ENCODE data around the gene SDF2L1.
A peak's percentile ranks its signal among the peaks of the same experiment; 100 is the strongest.
"Not testable (repeated sequence)": the region's sequence is repeated elsewhere in the genome, so short reads cannot be mapped to it uniquely, and the experiment has no call there.

SDF2L1 gene

DNA sequence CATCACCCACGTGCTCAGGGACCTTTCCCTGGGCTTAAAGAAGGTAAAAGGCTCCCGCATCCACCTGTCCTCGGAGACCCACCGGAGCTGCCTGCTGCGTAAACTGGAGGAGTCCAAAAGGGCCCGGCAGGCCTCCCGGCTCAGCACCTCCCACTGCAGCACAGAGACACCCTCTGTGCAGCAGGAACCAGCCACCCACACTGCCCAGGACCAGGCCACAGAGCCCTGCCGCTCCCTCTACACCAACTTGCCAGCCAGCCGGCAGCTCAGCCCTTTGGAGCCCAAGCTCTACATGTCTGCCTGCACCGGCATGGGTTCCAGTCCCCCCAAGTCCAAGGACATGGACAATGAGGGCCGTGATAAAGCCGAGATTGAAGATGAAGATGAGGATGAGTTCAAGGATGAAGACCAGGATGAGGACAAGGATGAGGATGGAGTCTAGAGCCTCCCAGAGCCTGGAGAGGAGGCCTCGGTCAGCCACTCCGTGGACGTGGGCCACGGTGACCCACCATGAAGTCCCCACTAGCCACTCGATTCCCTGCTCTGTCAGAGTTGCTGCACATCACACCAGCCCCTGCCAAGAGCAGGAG lies 5.4 kb upstream of the SDF2L1 start:
- no peak for DNase-seq (ENCODE audit: low spot score)

DNA sequence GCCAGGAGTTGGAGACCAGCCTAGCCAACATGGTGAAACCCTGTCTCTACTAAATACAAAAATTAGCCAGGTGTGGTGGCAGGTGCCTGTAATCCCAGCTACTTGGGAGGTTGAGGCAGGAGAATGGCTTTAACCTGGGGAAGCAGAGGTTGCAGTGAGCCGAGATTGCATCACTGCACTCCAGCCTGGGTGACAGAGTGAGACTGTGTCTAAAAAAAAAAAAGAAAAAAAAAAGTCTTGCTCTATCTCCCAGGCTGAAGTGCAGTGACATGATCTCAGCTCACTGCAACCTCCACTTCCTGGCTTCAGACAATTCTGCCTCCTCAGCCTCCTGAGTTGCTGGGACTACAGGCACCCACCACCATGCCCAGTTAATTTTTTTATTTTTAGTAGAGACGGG lies 4.7 kb upstream of the SDF2L1 start:
- DNase-seq (ENCODE audit: low spot score), result not testable (repeated sequence)

DNA sequence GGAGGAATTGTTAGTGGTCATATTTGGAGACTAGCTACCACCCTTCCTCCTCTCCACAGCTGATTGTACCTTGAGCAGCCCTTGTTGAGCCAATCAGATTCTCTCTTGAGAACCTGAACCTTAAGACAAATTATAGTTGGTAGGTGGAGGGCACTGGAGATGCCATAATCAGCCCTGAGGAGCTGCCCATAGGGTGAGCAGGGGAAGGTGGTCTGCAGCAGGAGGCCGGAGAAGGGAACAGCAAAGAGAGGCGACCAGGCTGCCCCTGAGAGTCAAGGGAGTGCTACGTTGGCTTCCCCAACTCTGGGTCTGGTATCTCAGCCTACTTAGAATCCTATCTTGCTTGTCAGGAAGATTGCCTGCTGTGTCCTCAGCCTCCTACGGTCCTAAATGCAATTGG lies 2.7 kb upstream of the SDF2L1 start:
- DNase-seq (ENCODE audit: low spot score), result no peak

DNA sequence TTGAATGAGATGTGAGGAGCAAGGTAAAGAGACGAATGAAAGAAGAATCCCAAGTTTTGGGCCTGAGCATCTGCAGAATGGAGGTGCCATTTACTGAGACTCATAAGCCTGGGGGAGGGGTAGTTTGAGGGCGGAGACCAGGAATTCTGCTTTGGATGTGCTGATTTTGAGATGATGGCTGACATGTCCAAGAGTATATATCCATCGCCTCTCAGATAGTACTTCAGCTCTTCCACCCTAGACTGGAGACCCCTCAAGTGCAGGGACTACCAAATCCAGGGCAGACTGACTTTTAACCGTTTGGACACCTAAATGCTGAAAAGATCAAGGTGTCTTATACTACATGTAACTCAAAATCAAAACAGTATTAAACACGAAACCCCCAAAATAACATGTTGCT lies 1.3 kb upstream of the SDF2L1 start:
- DNase-seq (ENCODE audit: low spot score), result no peak

DNA sequence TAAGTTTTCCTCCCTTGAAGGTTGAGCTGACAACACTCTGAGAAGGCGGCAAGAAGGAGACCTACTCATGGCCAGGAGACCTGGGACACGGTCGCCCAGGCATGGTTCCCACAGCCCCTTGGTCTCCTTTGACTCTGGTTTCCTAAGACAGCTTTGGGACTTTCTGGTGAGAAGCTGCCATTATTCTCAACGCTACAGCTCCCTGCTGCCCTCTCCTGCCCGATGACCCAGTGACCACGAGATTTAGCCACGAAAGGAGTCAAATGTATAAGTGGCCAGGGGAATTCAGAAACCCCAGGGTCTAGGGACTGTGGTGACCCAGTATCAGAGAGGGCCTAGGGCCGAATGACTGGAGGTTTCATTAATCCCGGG lies 699 bp upstream of the SDF2L1 start:
- peak; percentile 74 for DNase-seq (ENCODE audit: low spot score)

DNA sequence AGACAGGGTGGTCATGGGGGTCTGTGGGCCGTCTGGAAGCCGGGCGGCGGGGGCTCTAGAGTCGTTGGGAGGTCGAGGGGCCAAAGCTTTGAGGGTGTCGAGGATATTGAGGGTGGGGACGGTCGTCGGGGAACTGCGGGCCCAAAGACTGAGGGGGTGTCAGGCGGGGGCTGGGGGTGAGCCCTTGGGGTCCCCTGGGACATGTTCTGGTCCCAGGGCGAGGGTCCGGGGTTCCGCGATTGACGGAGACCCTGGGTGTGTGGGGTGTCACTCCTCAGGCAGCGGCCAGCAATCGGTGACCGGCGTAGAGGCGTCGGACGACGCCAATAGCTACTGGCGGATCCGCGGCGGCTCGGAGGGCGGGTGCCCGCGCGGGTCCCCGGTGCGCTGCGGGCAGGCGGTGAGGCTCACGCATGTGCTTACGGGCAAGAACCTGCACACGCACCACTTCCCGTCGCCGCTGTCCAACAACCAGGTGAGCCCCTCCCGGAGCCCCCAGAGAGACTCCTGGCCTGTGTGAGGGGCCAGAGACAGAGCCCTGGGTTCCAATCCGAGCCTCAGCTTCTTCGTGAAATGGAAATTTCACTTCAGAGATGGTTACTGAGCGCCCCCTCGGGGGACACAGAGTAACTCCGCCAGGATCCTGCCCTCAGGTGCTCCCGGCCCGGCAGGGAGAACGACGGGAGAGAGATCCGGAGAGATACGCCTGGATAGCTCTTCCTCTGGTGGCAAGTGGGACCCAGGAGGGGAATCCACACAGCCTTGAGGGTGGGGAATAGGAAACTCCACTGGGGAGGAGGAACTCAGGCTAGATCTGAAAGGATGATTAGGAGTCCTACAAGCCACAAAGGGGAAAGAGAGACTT lies 714 bp downstream of the SDF2L1 start:
- peak; percentile 74 for DNase-seq (ENCODE audit: low spot score)

DNA sequence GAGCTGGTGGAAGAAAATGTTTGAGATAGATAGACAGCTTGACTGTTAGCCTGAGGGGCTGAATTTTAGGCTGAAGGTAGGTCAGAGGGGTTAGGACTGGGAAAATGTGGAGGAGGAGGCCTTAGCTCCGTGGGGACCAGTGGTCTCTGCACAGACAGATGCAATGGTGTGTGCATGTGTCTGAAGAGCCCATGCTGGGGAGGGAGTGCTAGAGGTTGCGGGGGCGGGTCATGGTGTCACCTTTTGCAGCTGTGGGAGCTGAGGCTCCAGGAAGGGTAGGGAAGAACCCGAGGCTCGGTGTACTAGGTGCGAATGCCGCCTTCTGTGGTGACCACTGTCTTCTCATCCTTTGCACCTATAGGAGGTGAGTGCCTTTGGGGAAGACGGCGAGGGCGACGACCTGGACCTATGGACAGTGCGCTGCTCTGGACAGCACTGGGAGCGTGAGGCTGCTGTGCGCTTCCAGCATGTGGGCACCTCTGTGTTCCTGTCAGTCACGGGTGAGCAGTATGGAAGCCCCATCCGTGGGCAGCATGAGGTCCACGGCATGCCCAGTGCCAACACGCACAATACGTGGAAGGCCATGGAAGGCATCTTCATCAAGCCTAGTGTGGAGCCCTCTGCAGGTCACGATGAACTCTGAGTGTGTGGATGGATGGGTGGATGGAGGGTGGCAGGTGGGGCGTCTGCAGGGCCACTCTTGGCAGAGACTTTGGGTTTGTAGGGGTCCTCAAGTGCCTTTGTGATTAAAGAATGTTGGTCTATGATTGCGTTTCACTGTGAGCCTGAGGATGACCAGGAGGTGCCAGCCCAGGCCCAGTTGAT lies 1.6 kb downstream of the SDF2L1 start:
- no peak for DNase-seq (ENCODE audit: low spot score)

DNA sequence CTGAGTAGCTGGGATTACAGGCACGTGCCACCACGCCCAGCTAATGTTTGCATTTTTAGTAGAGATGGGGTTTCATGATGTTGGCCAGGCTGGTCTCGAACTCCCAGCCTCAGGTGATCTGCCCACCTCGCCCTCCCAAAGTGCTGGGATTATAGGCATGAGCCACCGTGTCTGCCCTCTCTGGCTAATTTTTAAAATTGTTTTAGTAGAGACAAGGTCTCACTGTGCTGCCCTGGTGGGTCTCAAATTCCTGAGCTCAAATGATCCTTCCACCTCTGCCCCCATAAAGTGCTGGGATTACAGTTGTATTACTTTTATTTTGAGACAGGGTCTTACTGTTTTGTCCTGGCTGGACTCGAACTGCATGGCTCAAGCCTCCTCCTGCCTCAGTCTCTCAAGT lies 3.4 kb downstream of the SDF2L1 start:
- not testable (repeated sequence) for DNase-seq (ENCODE audit: low spot score)

DNA sequence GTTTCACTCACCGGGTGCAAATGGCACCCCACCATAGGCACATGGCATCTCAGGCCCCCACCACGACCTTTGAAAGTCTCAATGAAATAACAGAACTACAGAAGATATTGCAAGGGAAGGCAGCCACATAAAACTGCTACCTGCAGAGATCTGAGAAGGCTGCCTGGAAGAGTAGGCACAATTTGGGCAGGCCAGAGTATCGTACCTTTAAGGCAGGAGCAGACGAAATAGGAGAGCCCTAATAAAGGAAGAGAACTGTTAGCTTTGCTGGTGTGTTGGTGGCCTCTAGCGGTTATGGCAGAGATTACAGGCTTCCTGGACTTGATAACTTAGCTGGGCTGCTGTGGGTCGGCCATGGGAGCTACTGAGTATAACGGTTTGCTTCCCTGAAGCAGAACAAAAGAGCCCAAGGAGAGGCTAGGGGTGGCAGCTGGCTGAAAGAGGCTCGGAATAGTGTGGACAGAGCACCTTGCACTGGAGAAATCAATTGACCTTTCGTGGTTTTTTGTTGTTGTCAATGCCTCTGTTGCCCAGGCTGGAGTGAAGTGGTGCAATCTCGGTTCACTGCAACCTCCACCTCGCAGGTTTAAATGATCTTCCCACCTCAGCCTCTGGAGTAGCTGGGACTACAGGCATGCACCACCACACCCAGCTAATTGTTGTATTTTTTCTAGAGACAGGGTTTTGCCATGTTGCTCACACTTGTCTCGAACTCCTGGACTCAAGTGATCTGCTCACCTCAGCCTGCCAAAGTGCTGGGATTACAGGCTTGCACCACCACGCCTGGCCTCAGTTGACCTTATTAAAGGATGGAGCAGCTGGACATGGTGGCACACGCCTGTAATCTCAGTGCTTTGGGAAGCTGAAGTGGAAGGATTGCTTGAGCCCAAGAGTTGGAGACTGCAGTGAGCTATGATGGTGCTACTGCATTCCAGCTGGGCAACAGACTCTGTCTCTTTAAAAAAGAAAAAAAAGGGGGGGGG lies 4.8 kb downstream of the SDF2L1 start:
- DNase-seq (ENCODE audit: low spot score), result peak; percentile 83

DNA sequence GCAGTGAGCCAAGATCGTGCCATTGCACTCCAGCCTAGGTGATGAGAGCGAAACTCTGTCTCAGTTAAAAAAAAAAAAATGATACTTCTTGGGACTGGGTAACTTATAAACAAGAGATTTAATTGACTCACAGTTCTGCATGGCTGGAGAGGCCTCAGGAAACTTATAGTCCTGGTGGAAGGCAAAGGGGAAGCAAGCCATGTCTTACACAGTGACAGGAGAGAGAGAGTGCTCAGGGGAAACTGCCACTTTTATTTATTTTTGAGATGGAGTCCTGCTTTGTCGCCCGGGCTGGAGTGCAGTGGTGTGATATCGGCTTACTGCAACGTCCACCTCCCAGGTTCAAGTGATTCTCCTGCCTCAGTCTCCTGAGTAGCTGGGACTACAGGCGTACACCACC lies 8.2 kb downstream of the SDF2L1 start:
- DNase-seq (ENCODE audit: low spot score), result no peak

DNA sequence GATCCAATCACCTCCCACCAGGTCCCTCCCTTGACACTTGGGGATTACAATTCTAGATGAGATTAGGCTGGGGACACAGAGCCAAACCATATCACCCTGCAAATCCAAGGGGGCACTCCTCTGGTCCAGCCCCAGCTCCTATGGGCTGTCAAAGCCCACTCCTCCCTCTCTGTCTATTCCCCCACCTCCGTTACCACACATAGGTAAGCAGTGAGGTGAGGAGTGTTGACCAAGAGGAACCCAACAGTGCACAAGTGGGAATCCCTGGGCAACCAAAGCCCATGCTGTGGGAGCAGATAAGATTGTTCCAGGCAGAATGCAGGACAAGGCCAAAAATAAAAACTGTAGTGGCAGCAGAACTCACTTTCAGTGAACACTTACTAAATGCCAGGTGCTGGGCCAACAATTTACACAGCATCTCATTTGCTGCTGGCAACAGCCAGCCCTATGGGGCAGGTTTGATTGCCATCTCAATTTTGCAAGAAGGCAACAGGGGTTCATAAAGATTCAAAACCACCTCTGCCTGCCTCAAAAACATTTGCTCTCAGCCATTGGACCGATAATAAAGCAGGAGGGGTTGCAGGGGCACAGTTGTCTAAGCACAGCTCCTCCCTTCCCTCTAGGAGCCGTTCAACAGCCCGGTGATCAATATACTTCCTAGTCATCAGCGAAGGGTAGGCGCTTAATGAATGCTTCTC lies 8.9 kb downstream of the SDF2L1 start:
- no peak for DNase-seq (ENCODE audit: low spot score)

DNA sequence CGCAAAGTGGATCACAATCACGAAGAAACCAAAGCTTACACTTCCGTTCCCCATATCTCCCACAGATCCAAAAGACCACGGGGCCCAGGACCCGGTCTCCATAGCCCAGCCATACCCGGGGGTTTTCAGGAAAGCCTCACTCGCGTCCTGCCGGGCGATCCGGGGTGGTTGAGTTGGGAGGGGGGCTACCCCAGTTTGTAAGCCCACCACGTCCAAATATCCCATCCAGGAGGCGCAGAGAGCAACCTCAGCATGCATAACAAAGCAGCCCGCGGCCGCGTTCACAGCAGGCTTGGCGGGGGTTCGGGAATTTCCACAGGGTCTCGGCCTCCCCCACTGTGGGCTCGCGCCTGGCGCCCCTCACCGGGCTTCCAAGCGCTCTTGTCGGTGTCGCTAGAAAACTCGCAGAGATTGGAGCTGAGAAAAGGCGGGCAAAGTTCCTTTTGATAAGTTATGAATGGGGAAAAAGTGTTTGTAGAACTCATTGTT lies 9.5 kb downstream of the SDF2L1 start:
- DNase-seq (ENCODE audit: low spot score), result no peak

DNA sequence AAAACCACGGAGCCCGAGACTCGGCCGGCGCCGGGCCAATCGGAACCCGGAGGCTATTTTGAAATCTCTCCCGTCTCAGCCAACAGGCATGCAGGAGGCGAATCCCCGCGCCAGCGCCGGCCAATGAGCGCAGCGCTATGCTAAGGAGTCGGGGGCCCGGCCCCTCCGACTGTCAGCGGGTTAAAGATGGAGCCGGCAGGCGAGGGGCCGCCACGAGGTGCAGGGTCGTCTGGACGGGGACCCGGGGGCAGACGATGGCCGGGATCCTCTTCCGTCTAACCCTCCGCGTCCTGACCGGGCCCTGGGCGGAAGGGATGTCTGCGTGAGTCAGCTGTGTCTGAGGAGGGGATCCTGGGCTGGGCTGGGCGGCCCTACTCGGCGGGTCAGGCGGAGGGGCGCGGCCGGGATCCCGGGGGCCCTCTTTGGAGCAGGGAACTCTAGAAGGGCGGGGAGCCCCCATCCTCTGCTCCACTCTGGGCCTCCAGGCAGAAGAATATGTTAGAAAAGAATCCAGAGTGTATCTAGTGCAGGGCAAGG lies 10.0 kb downstream of the SDF2L1 start:
- DNase-seq (ENCODE audit: low spot score), result peak; percentile 94

DNA sequence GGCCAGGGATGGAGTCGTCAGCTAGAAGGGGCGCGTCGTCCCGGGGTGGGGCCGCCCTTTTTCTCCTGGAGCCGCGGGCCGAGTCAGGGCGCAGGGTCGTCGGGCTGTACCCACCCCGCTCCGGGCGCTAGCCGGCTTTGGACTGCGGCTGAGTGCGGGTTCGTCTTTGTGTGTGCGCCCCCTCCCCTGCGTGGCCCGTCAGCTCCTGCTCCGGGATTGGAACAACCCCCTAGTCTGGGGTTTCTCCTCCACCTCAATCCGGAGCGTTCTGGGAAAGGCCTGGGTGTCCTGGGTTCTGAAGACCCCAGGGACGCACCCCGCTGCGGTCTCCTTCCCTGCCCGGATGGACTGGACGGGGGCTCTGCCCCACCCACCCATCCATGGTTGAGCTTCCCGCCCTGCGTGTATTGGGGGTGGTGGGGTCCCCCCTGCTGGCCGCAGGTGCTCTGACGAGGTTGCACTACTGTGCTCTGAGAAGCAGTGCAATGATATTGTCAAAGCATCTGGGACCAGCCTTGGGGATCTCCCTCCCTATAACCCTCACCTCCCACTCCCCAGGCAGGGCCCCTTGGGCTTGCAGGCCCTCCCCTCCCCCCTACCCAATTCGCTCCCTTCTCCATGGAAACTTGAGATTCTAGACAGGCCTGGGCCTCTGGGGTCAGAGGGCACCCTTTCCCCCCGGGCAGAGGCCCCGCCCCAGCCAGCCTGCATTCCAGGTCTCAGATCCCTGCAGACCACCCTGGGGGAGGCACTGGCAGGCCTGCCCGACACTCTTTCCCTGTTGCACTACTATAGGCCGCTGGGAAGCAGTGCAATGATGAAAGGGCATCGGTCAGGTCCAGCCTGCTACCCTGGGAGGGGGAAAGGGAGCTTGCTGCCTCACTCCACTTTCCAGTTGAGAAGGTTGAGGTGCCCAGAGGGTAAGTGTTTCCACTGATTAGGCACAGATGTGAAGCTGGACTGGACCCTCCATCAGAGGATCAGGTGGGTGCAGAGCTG lies 10.7 kb downstream of the SDF2L1 start:
- DNase-seq (ENCODE audit: low spot score), result peak; percentile 73

DNA sequence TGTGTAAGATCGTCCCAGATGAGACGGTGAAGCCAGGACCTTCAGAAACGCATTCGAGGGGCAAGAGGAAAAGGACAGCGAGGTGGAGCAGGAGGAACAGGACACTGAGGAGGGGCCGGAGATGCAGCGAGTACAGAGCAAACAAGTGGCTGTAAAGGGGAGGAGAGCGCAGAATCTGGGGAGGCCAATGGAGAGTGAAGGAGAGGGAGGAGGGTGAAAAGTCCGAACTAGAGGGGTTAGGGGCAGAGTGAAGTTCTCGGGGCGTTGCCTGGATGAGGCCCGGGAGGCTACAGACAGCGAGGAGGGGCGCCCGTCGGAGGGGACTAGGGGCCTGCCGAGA lies 14.9 kb downstream of the SDF2L1 start:
- DNase-seq (ENCODE audit: low spot score), result no peak

DNA sequence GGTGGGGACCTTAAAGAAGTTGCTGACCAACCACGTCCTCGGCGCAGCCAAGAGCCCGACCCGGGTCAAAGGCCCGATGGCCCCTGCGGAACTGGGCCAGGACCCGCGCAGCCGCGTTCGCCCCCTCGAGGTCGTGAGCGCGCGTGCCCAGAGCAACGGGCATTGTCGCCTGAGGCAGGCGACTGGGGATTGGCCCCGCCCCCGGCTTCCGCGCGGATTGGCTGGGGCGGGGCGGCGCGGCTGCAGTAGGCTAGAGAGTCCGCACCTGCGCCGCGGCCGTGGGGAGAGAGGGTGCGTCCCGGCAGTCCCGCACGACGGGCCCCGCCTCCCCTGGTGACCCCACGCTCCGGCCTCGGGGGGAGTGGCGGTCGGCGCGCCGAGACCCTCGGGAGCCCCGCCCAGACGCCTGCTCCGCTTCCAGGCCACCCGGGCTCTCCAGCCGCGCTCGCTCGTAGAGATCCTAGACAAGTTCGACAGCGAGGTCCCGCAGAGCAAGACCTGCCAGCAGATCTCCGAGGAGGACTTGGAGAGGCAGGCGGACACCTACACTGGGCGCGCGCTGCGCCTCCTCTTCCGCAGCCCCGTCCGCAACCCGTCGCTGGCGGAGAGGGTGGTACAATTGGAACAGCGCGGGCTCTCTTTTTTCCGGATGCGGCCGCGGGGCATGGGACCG lies 15.4 kb downstream of the SDF2L1 start:
- DNase-seq (ENCODE audit: low spot score), result peak; percentile 93

DNA sequence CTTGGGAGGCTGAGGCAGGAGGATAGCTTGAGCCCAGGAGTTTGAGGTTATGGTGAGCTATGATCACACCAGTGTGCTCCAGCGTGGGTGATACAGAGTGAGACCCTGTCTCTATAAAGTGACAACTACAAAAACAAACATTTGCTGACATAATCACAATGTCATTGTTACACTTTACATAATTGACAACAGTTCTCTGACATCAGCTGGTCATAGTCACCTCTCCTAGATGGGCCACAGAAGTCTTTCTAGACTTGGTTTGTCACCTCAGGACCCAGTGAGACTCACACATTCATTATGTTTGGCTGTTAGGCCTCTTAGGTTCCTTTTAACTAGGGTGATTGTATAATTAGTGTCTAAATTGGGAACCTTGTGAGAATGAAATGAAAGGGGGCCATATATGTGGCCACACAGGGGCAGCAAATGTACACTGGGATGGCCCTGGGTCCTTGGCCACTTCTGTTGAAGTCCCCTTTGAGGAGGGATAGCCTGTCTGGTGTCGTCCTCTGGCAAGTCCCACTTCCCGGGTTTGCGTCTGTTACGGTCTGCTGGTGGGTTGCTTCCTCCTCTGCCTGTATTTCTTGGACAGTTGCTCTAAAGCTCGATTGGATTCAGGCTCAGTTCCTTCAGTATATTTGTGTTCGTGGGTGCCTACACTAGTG lies 17.9 kb downstream of the SDF2L1 start:
- no peak for DNase-seq (ENCODE audit: low spot score)

DNA sequence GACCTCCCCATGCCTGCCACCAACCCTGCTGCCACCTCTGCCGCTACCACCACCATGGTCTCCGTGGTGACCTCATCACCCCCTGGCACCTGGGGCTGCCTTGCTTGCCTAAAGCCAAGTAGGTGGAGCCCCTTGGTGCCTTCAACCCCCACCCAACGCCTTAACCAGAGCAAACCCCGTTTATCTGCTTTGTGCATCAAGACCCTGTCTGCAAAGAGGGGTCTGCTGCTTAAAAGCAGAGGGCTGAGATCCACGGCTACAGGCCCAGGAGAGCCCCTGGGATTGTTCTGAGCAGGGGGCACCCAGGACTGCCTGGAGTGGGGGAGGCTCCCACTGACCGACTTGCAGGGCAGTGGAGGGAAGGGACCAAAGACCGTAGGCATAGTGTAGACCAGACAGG lies 18.8 kb downstream of the SDF2L1 start:
- no peak for DNase-seq (ENCODE audit: low spot score)

Data from SK-N-DZ (cell line).